ENCODE data around the gene TMEM151A.

The TMEM151A gene

DNA sequence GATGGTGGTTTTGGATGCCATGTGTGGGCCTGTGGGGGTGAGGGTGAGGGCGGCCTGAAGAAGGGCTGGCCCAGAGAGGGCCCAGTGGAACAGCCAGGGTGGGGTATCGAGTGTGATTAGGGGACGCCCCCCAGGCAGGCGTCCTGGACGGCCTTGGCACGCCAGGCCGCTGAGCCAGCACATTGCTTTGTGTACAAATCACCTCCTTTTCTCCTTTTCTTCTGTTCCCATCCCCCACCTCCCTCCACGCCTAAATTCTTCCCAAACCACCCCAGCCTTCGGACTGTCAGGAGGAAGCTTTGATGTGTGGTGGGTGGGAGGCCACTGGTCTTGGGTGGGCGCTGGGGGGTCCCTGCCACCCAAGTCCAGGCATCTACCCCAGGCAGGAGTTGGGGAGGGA lies 33.0 kb downstream of the TMEM151A start:
- DNase-seq, result no peak

DNA sequence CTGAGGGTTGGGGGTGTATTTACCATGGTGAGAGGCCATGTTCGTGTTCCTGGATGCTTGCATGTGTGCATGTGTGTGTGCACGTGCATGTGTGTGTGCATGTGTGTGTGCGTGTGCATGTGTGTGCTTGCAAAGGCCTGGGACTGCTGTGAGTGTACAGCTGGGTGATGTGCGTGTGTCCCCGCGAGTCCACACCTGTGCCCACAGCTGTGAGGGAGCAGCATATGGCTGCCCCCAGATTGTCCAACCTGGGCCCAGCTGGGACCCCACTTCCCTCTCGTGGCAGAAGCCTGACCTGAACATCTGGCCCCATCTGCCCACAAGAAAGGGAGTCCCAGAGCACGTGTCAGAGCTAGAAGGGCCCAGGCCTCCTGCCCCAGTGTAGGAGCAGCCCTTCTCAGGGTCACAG lies 33.6 kb downstream of the TMEM151A start:
- peak; percentile 85 for DNase-seq

DNA sequence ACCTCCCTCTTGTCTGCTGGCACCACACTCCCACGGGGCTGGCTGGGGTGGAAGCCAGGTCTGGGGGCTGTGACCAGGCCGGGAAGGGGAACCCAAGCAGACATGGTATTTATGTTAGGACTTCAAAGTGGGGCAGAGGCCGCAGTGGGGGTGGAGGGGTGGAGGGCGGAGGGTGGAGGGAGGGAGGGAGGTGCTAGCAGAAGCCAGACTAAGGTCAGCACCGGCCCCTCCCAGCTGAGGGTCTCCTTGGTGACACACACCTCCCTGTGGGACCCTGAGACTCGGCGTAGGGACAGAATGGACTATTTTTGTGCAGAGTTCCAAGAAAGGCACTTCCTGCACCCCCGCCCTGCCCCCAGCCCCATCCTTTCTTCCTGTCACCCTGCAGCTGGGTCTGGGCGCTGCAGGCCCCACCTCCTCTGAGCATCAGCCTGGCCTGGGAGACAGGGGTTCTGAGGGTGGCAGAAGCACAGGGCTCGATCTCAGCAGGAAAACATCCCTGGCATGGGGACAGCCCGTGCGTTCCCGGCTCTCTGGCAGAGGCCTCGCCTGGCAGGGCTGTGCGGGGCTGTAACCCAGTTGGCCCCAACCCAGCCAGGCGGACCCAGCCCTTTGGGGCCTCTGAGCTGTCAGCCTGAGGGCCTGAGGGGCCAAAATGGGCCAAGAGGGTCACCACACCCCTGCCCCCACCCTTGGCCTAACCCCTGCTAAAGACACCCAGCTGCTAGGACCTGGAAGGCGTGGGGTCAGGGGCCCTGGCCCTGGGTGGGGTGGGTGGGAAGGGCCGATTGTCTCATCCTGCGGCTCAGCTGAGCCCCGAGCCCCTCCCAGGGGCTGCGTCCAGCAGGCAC lies 34.8 kb downstream of the TMEM151A start:
- no peak for DNase-seq

DNA sequence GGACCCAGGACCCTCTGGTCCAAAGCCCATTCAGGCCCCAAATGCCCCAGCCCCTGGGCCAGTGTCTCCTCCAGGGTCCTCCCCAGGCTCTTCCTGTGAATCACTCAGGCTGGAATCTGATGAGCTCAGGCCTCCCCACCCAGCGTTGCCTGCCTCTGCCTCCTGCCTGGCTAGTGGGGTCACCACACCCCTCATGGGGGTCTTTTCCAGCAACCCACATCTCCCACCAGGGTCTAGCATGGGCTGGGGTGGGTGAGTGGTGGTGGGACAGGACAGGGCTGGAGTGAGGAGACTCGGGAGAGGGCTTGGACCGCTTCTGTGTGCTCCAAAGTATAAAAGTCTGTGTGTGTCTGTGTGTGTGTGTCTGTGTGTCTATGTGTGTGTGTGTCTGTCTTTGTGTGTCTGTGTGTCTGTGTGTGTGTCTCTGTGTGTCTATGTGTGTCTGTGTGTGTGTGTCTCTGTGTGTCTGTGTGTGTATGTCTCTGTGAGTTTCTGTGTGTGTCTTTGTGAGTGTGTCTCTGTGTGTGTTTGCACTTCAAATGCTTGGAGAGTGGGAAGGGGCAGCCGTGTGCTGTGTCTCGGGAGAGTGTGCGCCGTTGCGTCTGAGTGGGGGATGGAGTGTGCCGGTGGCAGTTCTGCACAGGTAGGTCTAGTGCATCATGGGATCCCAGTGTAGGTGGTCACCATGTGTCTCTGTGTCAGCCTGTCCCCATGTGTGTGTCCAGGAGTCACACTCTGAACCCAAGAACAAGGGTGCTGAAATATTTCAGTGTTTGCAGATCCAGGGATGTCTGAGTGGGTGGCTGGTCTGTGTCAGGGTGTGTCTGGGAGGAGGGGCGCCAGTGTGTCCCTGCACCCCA lies 35.7 kb downstream of the TMEM151A start:
- no peak for DNase-seq

DNA sequence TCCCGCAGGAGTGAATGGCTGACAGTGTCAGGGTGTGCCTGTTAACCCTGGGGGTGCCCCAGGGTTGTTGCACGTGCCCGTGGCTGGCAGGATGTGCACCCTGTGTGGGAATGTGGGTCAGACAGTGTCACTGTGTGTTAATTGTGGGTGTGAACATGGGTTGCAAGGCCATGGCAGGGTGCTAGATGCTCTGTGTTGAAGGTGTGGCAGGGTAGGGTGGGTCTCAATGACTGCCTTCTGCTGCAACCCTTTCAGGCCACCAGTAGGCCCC lies 36.3 kb downstream of the TMEM151A start:
- DNase-seq, result no peak

DNA sequence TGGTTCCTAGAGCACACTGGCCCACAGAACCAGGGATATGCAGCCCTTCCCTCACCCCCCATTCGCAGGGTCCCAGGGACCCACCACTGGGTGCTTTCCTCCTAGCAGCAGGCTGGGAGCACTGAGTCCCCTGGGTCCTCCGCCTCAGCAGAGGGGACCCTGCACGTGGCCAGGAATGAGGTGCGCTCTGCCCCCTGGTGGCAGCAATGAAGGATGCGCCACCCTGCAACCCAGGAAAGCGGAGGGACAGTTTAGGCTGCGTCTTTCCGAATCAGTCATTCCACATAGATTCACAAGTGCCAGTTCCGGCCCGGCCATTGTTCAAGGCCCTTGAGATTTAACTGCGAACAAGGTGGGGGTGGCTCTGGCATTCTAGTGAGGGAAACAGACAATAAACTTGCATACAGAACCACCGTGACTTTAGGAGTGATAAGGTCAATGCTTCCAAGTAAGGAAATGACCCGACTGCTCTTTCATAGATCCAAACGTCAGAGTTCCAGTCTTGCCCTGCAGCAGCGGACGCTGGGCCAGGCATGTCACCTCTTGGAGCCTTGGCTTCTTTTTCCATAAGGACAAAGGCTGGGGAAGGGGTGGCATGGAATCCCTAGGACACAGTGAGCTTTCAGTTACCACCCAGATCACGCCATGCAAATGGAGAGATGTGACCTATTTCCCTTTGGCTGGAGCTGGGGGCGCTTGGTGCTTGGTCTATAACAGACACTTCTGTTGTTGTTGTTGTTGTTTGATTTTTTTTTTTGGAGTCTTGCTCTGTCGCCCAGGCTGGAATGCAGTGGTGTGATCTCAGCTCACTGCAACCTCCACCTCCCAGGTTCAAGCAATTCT lies 36.8 kb downstream of the TMEM151A start:
- peak; percentile 83 for DNase-seq

DNA sequence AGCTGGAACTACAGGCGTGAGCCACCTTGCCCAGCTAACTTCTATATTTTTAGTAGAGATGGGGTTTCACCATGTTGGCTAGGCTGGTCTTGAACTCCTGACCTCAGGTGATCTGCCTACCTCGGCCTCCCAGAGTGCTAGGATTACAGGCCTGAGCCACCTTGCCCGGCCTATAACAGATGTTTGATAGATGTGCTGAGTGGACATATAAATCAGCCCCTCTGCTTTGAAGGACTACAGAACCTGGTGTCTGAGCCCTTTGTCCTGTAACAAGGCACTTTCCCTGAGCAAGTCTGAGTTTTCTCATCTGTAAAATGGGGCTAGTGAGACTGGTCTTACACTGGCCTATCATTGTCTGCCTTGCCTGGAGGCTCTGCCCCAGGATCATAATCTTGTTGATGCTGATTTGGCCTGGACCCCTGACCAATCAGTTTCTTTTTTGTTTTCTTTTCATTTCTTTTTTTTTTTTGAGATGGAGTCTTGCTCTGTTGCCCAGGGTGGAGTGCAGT lies 37.5 kb downstream of the TMEM151A start:
- DNase-seq, result no peak

DNA sequence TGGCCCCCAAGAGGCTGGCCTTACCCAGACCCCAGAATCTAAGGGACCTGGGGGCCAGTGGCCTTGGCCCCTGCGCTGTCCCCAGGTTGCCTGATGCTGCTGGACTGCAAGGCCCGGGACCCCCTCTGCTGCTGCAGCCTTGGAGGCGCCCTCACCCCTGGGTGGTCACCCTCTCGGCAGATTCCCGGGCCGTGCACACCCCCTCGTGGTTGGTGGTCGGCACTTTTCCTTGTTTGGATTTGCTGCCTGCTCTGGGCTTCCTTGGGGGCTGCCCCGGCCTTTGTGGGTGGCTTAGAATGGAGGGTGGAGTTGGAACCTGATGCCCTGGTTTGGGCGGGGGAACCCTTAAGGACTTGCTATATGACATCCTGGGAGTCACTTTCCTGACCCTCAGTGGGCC lies 39.2 kb downstream of the TMEM151A start:
- DNase-seq, result no peak

DNA sequence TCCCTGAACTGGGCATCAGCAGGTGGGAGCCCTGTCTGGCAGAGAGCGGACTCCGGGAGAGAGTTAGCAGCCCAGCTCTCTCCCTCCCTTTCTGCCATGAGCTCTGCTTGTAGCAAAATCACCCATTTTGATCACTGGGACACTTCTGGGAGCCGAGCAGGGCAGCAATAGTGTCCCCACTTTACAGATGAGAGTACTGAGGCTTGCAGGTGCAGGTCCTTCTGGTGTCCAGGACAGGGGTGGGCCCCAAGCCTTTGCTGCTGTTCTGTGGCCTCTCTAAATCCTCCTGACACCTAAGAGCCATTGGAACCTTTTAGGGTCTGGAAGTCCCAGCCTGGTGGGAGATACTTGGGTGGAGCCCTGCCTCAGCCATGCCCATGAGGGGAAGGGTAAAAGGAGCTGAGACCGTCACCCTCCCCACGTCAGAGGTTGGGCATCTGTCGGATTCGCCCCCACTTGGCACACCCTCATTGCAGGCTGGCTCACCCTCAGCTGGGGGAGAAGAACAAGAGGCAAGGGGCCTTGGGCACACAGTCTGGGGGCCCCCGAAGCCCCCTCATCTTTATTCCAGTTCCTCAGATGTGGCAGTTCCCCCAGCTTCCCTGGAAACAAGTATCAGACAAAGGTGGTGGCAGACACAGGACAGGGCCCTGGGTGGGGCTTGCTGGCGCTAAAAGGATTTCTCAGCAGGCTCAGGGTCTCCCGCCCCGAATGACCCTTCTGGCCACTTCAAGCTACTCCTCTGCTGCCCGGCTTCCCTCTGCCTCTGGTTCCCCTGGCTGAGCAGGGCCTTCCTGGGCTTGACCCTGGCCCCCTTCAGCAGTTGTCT lies 40.1 kb downstream of the TMEM151A start:
- DNase-seq, result no peak

DNA sequence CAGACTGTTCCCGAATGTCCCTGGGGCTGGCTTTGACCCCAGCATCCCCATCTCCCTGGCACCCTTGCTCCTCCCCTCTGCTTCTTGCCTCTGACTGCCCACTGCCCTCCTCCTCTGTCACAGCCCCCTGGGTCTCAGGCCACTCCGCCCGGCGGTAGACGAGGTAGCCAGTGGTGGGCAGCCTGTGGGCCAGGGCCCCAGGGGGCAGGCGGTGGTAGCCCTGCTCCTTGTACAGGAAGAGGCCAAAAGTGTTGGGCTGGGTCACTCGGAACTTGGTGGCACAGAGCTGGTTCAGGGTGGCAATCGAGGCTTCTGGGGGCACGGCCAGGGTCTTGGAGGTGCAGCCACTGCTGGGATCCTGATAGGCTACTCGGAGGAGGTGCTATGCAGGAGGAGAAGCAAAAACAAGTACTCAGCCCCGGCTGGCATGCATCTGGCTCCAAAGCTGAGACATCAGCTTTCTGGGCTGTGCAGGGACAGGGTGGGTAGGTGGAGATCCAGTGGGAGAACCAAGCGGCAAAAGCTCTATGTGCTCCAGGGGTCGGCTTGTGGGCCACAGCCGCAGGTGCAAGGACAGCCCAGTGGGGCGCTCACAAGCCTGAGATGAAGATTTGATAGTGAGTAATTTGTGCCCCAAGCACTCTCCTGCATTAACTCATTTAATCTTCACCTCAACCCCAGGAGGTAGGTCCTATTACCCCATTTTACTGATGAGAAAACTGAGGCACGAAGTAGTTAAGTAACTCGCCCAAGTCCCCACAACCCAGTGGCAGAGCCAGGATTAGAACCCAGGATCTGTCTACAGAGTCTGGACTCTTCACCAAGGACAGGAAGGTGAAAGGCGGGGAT lies 40.9 kb downstream of the TMEM151A start:
- DNase-seq, result no peak

DNA sequence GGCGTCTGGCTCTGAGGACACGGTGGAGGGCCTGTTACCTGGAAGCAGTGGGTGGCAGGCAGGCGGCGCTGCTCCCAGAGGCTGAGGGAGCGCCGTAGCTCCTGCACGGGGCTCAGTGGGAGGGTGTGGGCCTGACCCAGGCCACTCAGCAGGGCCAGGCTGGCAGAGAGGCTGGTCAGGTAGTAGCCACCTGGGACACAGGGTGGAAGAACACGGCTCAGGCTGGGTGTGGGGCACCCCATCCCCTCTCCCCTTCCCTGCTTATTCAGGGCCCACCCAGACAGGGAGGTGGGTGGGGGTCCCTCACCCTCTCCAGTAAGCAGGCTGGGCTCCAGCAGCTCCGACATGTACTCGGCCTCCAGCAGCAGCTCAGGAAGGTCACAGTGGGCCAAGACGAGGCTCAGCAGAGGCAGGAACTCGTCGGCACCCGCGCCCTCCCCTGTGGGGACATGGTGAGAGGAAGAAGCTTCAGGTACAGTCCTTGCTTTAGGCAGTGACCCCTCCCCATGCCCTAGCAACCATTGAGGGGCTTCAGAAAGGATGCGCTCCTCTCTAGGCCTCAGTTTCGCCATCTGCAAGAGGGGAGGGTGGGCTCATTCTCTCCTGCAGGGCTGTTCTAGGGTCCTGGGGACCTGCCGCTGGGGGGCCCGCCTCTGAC lies 41.7 kb downstream of the TMEM151A start:
- no peak for DNase-seq

DNA sequence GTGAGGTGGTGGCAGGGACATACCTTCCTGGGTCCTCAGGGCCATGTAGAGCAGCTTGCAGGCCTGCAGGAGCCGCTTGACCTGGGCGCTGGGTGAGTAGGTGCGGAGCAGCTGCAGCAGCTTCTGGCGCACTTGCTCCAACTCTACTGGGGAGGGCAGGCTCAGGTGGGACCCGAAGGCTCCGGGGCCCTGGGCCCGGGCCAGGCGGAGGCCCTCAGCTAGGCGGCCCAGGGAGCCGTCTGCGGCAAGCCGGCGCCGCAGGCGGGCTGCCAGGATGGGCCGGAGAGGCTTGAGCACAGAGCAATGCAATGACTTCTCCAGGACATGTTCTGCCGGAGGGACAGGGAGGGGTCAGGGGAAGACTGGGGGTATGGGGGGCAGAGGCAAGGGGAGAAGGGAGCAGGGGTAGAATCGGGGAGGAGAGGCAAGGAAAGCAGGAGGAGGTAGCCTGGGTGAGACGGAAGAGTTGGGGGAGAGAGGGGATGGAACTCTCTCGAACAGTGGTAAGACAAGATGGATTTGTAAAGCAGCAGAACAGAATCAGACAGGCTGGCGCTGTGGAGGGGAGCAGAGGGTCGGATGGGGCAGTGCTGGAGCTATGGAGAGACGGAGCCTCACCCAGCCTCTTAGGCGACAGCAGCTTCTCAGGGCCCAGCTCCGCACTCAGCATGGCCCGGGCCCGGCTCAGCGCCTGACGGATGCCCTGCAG lies 42.4 kb downstream of the TMEM151A start:
- peak; percentile 37 for DNase-seq

DNA sequence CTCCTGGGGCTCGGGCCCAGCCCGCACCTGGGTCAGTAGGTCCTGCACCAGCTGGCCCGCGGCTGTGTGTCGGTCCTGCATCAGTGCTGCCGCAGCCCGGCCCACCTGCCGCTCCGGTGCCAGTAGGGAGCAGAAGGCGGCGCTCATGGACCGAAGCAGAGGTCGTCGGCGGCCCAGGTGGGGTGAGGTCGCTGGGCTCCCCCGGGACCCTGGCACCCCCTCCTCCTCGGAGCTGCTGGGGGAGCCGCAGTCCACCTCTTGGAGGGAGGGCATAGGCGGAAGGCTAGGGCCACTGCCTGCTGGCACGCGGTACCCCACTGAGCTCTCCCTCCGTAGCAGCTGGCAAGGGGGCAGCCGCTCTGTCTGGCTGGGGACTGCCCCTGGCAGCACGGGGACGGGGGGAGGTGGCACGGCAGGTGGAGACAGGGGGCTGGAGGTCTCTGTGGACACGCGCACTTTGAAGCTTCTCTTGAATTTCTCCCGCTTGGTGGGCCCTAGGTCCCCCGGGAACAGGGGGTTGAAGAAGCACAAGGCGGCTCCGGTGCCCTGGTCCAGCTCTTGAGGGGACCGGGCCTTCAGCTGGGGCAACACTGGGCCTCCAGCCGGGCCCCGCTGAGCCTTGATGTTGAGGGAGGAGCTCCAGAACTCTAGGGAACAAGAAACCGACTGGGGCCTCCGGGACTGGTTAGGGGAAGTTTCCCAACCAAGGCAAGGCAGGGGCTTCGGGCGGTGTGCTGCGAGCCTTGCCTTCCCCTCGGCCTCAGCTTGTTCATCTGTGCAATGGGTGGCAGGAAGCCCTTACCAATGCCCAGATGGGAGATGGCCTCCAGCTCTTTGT lies 43.1 kb downstream of the TMEM151A start:
- DNase-seq, result peak; percentile 69

DNA sequence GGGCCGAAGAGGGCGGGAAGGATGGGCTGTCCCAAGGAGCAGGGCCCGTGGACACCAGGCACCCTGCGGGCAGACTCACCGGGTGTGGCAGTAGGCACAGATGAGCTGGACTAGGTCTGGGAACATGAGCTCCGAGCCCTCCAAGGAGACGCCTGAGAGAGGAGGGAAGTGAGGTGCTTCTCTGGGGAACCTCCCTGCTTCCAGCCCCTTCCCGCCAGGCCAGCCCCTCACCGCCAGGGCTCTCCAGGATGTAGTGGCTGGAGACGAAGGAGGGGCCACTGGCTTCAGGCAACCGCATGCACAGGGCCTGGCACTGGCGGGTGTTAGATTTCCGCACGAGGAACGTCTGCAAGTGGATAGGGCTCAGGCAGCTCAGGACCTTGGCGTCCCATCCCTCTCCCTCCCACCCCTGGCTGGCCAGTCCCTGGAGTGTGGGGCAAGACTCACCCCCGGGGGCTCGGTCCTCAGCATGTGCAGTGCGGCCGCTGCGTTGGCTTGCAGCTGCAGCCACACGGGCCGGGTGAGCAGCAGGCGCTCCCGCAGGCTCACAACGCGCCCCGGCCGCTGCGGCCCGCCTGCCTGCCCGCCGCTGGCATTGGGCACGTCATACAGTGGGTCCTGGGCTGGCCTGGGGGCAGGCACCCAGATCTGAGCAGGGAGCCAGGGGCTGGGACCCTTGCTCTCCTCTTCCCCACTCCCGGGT lies 44.0 kb downstream of the TMEM151A start:
- peak; percentile 42 for DNase-seq

DNA sequence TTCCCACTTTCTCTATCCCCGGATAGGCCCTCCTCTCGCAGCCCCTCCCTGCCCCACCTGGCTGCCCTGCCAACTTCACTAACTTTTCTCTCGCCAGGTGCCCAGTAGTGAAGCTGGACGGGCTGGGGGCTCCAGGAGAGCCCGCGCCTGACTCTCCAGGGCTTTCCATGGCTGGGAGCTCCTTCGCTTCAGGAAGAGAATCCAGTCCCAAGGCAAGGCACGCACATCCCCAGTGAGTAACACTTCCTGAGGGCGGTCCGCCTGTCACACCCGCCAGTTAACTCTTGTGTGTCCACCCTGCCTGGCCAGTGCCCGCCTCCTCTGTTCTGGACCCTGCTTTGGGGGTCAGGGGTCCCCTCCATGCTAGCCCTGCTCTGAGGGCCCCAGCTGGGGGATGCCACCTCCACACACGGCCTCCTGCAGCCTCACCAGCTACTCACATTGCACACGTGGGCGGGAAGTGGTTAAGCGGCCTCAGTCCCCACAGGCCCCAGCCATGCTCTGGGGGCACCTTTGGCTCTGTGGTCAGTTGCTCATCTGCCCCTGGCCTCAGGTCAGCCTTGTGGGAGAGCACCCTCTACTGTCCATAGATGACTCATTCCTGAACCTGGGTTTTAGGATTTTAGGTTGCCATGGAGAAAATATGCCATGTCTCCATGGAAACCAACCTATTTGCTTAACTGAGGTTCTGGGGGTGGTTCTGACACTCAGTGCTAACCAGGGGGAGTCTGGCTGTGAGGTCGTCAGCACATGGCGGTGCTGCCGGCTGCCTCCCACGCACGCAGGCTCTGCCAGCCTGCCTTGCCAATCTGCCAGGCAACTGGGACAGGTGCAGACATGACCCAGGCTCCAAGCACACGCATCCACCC lies 44.8 kb downstream of the TMEM151A start, which contains the start of gene RIN1:
TSS of gene RIN1 (minus strand) at position 201 of the 869 bp plus-strand sequence. CDS start at position 169, 32 bp downstream.
- DNase-seq, result peak; percentile 98

DNA sequence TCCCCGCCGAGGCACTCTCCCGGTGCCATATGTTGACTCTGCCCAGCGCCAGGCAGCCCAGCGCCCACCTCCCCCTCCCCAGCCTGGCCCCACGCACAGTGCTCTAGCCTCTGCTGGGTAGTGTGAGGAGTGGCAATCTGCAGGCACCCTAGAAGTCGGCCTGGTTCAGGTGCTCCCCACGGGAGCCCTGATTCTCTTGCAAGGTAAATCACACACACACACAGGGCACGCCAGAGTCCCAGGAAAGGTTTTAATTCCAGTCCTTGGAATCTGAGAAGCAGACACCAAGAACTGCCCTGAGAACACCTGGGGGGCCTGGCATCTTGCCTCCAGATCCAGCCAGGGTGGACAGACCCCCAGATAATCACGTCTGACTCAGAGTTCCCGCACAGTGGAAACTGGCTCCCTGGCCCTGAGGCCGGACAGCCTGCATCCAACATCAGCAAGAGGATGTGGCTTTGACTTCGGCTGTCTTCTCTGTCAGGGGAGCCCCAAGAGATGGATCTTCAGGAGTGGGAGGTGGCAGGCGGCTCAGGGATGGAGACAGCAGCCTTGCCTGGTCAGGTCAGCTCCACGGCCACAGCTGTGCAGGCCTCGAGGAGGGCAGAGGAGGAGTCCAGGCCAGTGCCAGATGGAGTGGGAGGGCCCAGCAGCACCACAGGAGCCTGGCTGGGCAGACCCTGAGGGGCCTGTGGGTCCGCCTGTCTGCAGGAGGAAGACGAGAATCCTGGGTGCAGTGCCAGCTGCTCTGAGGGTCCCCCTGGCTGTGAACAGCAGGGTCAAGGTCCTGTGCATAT lies 45.6 kb downstream of the TMEM151A start:
- peak; percentile 68 for DNase-seq
